Panc1 (cell line): ENCODE data around the gene SELENBP1. TPM values are rescaled to one million over a fixed set of nuclear protein-coding genes. Genes with fewer than 3 reads are reported as not detected.

Experiments
- ATAC-seq: fragments of 200-7000 bp; cut with Tn5 transposase; 2 replicates; pipeline ENCODE4 v1.9.1; 2020; ENCODE audit warnings: mild to moderate bottlenecking, moderate library complexity
- BruUV-seq: library from RNA; stranded (reverse); fragments of 400-500 nt; replicated peaks from 2 replicates; lab custom pipeline; 2021; lab: Mats Ljungman, UMichigan
- CTCF ChIA-PET: fragments of 300-600 bp; sonication (Branson Sonifier 250); formaldehyde crosslinking; loops from one replicate; lab custom pipeline; 2022; ENCODE audit warnings: antibody characterized with exemption; lab: Charles Lee
- POLR2A ChIA-PET: fragments of 300-600 bp; sonication (Branson Sonifier 250); formaldehyde crosslinking; loops from one replicate; lab custom pipeline; 2022; ENCODE audit warnings: antibody characterized with exemption; lab: Charles Lee
- DNase-seq: peaks from one replicate; pipeline ENCODE4 v3.0.0-alpha.2; 2010; ENCODE audit warnings: low read depth, low spot score
- H3K27ac ChIP-seq: 2 replicates; pipeline ENCODE4 v1.5.1; 2011; ENCODE audit warnings: mild to moderate bottlenecking, low read length, inconsistent platforms
- H3K27me3 ChIP-seq: fragments of 200-500 bp; sonication (Bioruptor generic); 2 replicates; pipeline ENCODE4 v1.6.0; 2014; ENCODE audit warnings: low read length, inconsistent platforms; ENCODE audit not compliant: control insufficient read depth, insufficient read depth
- H3K36me3 ChIP-seq: fragments of 200-500 bp; sonication (Bioruptor generic); 2 replicates; pipeline ENCODE4 v1.5.1; 2014; ENCODE audit warnings: inconsistent platforms, mild to moderate bottlenecking, low read length, moderate library complexity; ENCODE audit not compliant: control insufficient read depth, insufficient read depth
- H3K4me1 ChIP-seq: 2 replicates; pipeline ENCODE4 v1.5.1; 2011; ENCODE audit warnings: inconsistent platforms, mild to moderate bottlenecking, low read length, moderate library complexity; ENCODE audit not compliant: control insufficient read depth, insufficient read depth
- H3K4me3 ChIP-seq, 2 experiments: 2 replicates each; pipeline ENCODE4 v1.5.1; 2011 to 2012; ENCODE audit warnings: low read depth in 2 of 2, low read length in 2 of 2, mild to moderate bottlenecking in 2 of 2, inconsistent platforms in 1 of 2, moderate library complexity in 1 of 2
- H3K9me3 ChIP-seq: fragments of 200-500 bp; sonication (Bioruptor generic); 2 replicates; pipeline ENCODE4 v1.5.1; 2014; ENCODE audit warnings: low read depth, mild to moderate bottlenecking, inconsistent platforms, low read length, moderate library complexity; ENCODE audit not compliant: control insufficient read depth, insufficient read depth
- POLR2AphosphoS5 ChIP-seq: IDR thresholded peaks from 2 replicates; pipeline ENCODE4 v1.6.1; 2012; ENCODE audit warnings: mild to moderate bottlenecking, low read depth, low read length, moderate library complexity
- SIN3A ChIP-seq: IDR thresholded peaks from 2 replicates; pipeline ENCODE4 v1.6.1; 2012; ENCODE audit warnings: low read depth, mild to moderate bottlenecking, low read length, moderate library complexity, borderline replicate concordance; ENCODE audit not compliant: insufficient read depth
- TCF7L2 ChIP-seq: IDR thresholded peaks from 2 replicates; pipeline ENCODE4 v1.6.1; 2011; ENCODE audit warnings: mild to moderate bottlenecking, low read depth, low read length, inconsistent platforms
- in situ Hi-C: cut with HindIII; loops from 2 replicates; pipeline ENCODE4 v1.10.0; 2016; ENCODE audit warnings: low sequenced_read_pairs, low pct_unique_long_range_greater_than_20kb
- intact Hi-C: fragments of 100-400 bp; cut with micrococcal nuclease; formaldehyde crosslinking; loops from one replicate; pipeline ENCODE4 v1.10.0; 2022; ENCODE audit not compliant: unreplicated experiment
- total RNA-seq: library from RNA; stranded (reverse); gene quantifications from one replicate; pipeline ENCODE4 v1.2.1, GENCODE V29; 2021; ENCODE audit not compliant: unreplicated experiment
- TF ChIP-seq, protein P1 (sequence below): fragments of 450-650 bp; IDR thresholded peaks from 2 replicates; pipeline ENCODE4 v1.5.1; 2017; ENCODE audit warnings: mild to moderate bottlenecking
- TF ChIP-seq, protein P2 (sequence below), 2 experiments: IDR thresholded peaks; 2 replicates each; pipeline ENCODE4 v1.6.1; 2011 to 2012; ENCODE audit warnings: low read depth in 2 of 2, control low read depth in 1 of 2, low read length in 1 of 2, mild to moderate bottlenecking in 1 of 2, moderate library complexity in 1 of 2; ENCODE audit not compliant: insufficient read depth in 1 of 2

The SELENBP1 gene
- total RNA-seq, 1 experiment from 2014 or later: 5.9 TPM

DNA sequence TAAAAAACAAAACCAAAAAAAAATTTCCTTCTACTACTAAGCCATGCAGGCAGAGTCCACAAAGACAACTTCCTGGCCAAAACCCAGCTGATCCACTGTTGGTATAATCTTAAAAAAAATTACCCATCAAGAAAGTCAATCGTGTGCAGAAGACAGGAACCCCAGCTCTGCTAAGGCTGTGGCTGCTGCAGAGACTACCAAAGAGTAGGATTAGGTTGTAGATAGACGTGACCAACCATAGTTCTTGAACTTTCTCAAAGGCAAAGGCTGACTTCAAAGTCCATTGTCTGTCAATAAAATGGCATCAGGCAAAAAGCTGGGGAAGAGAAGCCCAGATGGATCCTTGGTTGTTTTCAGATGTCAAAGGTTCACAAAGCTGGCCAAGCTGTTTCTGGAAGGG, 30.3 kb upstream of the SELENBP1 start:
- H3K9me3 ChIP-seq: no peaks in the 10 kb centered on the region
- DNase-seq: no peak
- BruUV-seq: no TSS peak
- H3K27me3 ChIP-seq: no peaks in the 10 kb centered on the region
- ATAC-seq: no peak
- H3K4me3 ChIP-seq: no peak overlapping the region
- H3K36me3 ChIP-seq: peaks cover 36% of the 10 kb centered on the region
- intact Hi-C loops: no loop called here
- ChIA-PET POLR2A (interaction anchor here (0.5 to 0.9 kb wide), 2 partner anchors 22 to 55 kb away, joined by 3 to 4 read pairs; no protein-coding TSS in a partner anchor), CTCF (no interaction called here)
- H3K4me1 ChIP-seq: peaks cover 16% of the 10 kb centered on the region
- in situ Hi-C loops: no loop called here
- TF ChIP-seq SIN3A (no peak), TCF7L2 (peak; percentile 53; the same call in 1 of the 2 replicates)
- no peak overlapping the region for H3K27ac ChIP-seq

DNA sequence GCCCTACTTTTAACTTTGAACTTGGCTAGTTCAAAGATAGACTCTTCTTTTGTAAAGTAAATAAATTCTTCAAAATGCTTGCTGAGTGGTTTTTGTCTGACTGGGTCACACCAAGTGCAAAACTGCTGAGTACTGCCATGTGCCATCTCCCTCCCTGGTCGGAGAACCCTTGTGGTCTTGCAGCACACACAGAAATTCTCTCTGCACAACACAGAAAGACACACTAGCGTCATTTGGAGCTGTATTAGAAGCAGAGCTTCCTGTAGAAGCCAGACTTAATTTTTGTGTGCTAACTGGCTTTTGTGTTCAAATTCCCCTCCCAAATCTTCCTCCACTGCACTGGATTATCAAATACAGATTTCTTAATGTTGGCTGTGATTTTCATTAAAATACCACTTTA, 29.4 kb upstream of the SELENBP1 start:
- Histone ChIP-seq H3K36me3 (peaks cover 33% of the 10 kb centered on the region), H3K4me3 (no peak overlapping the region), H3K27me3 (no peaks in the 10 kb centered on the region), H3K4me1 (peaks cover 16% of the 10 kb centered on the region), H3K9me3 (no peaks in the 10 kb centered on the region), H3K27ac (no peak overlapping the region)
- no TSS peak for BruUV-seq
- in situ Hi-C loops: no loop called here
- no peak for TF ChIP-seq SIN3A
- TF ChIP-seq, protein P1, sequence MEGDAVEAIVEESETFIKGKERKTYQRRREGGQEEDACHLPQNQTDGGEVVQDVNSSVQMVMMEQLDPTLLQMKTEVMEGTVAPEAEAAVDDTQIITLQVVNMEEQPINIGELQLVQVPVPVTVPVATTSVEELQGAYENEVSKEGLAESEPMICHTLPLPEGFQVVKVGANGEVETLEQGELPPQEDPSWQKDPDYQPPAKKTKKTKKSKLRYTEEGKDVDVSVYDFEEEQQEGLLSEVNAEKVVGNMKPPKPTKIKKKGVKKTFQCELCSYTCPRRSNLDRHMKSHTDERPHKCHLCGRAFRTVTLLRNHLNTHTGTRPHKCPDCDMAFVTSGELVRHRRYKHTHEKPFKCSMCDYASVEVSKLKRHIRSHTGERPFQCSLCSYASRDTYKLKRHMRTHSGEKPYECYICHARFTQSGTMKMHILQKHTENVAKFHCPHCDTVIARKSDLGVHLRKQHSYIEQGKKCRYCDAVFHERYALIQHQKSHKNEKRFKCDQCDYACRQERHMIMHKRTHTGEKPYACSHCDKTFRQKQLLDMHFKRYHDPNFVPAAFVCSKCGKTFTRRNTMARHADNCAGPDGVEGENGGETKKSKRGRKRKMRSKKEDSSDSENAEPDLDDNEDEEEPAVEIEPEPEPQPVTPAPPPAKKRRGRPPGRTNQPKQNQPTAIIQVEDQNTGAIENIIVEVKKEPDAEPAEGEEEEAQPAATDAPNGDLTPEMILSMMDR: no peak
- TF ChIP-seq POLR2AphosphoS5: no peak; the same call in 1 of the 2 replicates
- TF ChIP-seq TCF7L2: no peak
- DNase-seq (no peak), ATAC-seq (no peak)
- POLR2A ChIA-PET: no interaction called here
- CTCF ChIA-PET: no interaction called here
- intact Hi-C loops: no loop called here

DNA sequence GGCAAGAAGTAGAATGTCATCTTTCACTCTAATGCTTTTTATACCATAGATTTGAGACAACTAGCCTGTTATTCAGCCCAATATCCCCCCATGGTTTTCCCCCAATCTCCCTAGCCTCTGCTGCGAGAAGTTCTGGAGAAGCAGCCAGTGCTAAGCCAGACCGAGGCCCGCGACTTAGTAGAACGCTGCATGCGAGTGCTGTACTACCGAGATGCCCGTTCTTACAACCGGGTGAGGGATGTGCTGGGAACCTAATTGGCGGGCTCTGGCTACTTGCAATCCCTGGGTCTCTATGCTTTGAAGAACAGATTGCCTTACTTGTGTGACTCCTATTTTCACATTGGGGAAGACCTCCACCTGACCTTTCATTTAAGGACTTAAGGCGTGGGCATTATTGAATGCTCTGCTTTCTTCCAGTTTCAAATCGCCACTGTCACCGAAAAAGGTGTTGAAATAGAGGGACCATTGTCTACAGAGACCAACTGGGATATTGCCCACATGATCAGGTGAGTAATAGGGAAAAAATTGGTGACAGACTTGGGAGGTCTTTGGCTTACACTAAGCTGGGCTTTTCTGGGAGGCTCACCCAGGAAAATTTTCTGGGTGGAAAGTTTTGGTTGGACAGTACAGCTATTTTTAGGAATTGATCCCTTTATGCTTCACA, 28.8 kb upstream of the SELENBP1 start:
- CTCF ChIA-PET: no interaction called here
- ATAC-seq: no peak

More for the DNA sequence above, 28.8 kb upstream of the SELENBP1 start:
- TF ChIP-seq, protein P1: no peak
- TF ChIP-seq POLR2AphosphoS5 (peak; percentile 20; the same call in 1 of the 2 replicates), TCF7L2 (no peak), SIN3A (no peak)
- TF ChIP-seq, protein P2, sequence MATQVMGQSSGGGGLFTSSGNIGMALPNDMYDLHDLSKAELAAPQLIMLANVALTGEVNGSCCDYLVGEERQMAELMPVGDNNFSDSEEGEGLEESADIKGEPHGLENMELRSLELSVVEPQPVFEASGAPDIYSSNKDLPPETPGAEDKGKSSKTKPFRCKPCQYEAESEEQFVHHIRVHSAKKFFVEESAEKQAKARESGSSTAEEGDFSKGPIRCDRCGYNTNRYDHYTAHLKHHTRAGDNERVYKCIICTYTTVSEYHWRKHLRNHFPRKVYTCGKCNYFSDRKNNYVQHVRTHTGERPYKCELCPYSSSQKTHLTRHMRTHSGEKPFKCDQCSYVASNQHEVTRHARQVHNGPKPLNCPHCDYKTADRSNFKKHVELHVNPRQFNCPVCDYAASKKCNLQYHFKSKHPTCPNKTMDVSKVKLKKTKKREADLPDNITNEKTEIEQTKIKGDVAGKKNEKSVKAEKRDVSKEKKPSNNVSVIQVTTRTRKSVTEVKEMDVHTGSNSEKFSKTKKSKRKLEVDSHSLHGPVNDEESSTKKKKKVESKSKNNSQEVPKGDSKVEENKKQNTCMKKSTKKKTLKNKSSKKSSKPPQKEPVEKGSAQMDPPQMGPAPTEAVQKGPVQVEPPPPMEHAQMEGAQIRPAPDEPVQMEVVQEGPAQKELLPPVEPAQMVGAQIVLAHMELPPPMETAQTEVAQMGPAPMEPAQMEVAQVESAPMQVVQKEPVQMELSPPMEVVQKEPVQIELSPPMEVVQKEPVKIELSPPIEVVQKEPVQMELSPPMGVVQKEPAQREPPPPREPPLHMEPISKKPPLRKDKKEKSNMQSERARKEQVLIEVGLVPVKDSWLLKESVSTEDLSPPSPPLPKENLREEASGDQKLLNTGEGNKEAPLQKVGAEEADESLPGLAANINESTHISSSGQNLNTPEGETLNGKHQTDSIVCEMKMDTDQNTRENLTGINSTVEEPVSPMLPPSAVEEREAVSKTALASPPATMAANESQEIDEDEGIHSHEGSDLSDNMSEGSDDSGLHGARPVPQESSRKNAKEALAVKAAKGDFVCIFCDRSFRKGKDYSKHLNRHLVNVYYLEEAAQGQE (IDR thresholded peaks at IDR 0.05; ENCODE audit: insufficient read depth in 1 of 2, low read depth in 2 of 2, low read length in 1 of 2): no peak
- Histone ChIP-seq H3K9me3 (no peaks in the 10 kb centered on the region), H3K36me3 (peaks cover 29% of the 10 kb centered on the region), H3K27me3 (no peaks in the 10 kb centered on the region), H3K4me3 (no peak overlapping the region; a peak in 1 of 4 replicates), H3K4me1 (peaks cover 16% of the 10 kb centered on the region), H3K27ac (no peak overlapping the region; the same call in 1 of the 2 replicates)
- DNase-seq: no peak
- BruUV-seq: no TSS peak
- POLR2A ChIA-PET: no interaction called here
- in situ Hi-C loops: no loop called here
- intact Hi-C loops: no loop called here
